ENCODE data around the gene ANTXR1.

ANTXR1 gene

GRCh38 chr2:69075486-69075885 is 62.5 kb downstream of the ANTXR1 start:
- DNase-seq: no peak

- no peak for DNase-seq
Observed at GRCh38 chr2:69076601-69077000, 63.6 kb downstream of the ANTXR1 start.

- no peak for DNase-seq
Observed at GRCh38 chr2:69077252-69077950, 64.4 kb downstream of the ANTXR1 start.

GRCh38 chr2:69080071-69080470 is 67.1 kb downstream of the ANTXR1 start:
- DNase-seq: no peak

- no peak for DNase-seq
Observed at GRCh38 chr2:69081001-69081580, 68.1 kb downstream of the ANTXR1 start.

GRCh38 chr2:69081757-69082156 is 68.8 kb downstream of the ANTXR1 start:
- DNase-seq: no peak

GRCh38 chr2:69082430-69082997 is 69.5 kb downstream of the ANTXR1 start:
- DNase-seq: no peak

GRCh38 chr2:69083235-69083748 is 70.3 kb downstream of the ANTXR1 start:
- DNase-seq: no peak

GRCh38 chr2:69084492-69084891 is 71.5 kb downstream of the ANTXR1 start:
- no peak for DNase-seq

- DNase-seq: no peak
Observed at GRCh38 chr2:69086466-69086865, 73.5 kb downstream of the ANTXR1 start.

- DNase-seq: no peak
Observed at GRCh38 chr2:69087211-69087911, 74.4 kb downstream of the ANTXR1 start.

- no peak for DNase-seq
Observed at GRCh38 chr2:69087912-69088240, 74.9 kb downstream of the ANTXR1 start.

GRCh38 chr2:69088466-69088865 is 75.5 kb downstream of the ANTXR1 start:
- DNase-seq: no peak

GRCh38 chr2:69089266-69089665 is 76.3 kb downstream of the ANTXR1 start:
- no peak for DNase-seq

GRCh38 chr2:69089998-69090397 is 77.0 kb downstream of the ANTXR1 start:
- DNase-seq: no peak

- DNase-seq: no peak
Observed at GRCh38 chr2:69090820-69091219, 77.8 kb downstream of the ANTXR1 start.

GRCh38 chr2:69092857-69093256 is 79.9 kb downstream of the ANTXR1 start:
- DNase-seq: no peak

- no peak for DNase-seq
Observed at GRCh38 chr2:69095305-69095704, 82.3 kb downstream of the ANTXR1 start.

- DNase-seq: no peak
Observed at GRCh38 chr2:69096326-69097095, 83.5 kb downstream of the ANTXR1 start.

GRCh38 chr2:69097148-69097610 is 84.2 kb downstream of the ANTXR1 start:
- DNase-seq: no peak

GRCh38 chr2:69097891-69098655 is 85.1 kb downstream of the ANTXR1 start:
- DNase-seq: no peak

- DNase-seq: no peak
Observed at GRCh38 chr2:69099541-69099940, 86.6 kb downstream of the ANTXR1 start.
